SK-N-MC (cell line): ENCODE results near the gene ACE.

Source experiments
- EZH2 ChIP-seq: fragments of 200-600 bp; sonication (generic); IDR thresholded peaks from one replicate; pipeline ENCODE4 v1.6.1; 2017; ENCODE audit warnings: antibody characterized with exemption
- POLR2AphosphoS5 ChIP-seq: IDR thresholded peaks from 2 replicates; pipeline ENCODE4 v1.6.1; 2012; ENCODE audit warnings: mild to moderate bottlenecking, low read depth, low read length, borderline replicate concordance

DNA sequence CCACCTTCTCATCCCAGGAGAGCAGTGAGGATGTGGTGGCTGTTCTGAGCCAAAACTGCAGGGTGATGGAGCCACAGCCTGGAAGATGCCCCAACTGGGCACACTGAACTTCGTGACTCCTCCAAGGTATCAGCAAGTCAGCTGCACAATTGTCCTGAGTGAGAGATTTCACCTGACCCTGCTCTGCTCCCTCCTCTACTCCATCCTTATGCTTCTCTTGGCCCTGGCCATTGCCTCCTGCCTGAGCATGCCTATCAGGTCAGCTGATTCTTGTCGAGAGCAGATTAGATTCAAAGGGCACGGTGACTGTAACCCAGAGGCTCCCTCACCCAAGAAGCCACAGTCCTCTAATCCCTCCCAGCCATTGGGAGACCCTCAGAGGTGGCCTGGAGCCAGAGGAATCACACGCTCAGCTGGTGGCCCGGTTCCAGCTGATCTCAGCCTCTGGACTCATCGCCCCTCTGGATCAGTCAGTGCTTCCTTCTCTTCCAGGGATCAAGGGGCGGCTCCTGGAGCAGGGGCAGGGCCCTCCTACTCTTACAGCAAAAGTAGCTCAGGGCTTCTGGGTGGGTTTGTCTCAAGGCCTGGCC lies 23.8 kb upstream of the ACE start:
- no peak for TF ChIP-seq EZH2
- TF ChIP-seq POLR2AphosphoS5, result no peak
